OCI-M1 (cell line): ENCODE results near the gene SOCS4.
"Not testable (repeated sequence)": the region's sequence is repeated elsewhere in the genome, so short reads cannot be mapped to it uniquely, and the experiment has no call there.

ENCODE experiments used
- DNase-seq: peaks from one replicate; lab custom pipeline; 2025; lab: John Stamatoyannopoulos, UW

Gene SOCS4, protein sequence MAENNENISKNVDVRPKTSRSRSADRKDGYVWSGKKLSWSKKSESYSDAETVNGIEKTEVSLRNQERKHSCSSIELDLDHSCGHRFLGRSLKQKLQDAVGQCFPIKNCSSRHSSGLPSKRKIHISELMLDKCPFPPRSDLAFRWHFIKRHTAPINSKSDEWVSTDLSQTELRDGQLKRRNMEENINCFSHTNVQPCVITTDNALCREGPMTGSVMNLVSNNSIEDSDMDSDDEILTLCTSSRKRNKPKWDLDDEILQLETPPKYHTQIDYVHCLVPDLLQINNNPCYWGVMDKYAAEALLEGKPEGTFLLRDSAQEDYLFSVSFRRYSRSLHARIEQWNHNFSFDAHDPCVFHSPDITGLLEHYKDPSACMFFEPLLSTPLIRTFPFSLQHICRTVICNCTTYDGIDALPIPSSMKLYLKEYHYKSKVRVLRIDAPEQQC

DNA sequence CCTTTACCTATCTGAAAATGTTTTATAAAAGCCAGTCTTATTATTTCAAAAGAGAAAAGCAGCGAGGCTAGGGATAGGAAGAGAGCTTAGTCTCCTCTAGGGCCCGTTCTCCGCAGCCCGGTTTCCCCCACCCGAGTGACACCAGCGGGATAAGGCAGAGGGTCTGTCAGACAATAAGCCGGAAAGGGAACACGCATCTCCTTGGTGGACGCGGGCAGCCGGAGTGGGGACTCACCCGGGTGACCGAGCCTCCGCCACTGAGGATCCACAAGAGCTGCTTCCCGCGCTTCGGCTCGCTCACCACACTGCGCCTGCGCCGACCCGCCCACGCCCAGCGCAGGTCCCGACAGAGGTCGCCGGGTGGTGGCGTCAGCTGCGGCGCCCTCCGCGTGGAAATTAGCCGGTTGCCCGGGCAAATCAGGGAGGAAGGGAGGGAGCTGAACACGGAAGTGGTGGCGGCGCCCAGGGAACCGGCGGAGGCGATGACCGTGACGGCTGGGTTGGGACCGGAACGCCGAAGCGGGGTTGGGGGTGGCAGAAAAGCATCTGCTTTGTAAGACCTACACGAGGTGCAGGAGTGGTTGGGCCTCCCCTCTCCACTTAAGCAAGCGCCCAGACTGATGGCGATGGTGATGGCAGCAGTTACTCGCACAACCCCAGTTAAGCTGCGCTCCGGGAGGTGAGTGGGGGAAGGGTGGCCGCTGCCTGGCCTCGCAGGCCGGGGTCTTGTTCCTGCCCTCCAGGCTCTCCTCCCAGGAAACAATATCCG lies at the start of gene SOCS4, which contains the start of gene WDHD1:
Gene SOCS4 (plus strand): TSS at position 444 of the 769 bp plus-strand sequence. CDS start 15,806 bp downstream, outside the sequence.
Gene WDHD1 (minus strand): TSS at position 307 of the 769 bp plus-strand sequence. CDS start 312 bp downstream, outside the sequence.
- DNase-seq = peak; percentile 93

DNA sequence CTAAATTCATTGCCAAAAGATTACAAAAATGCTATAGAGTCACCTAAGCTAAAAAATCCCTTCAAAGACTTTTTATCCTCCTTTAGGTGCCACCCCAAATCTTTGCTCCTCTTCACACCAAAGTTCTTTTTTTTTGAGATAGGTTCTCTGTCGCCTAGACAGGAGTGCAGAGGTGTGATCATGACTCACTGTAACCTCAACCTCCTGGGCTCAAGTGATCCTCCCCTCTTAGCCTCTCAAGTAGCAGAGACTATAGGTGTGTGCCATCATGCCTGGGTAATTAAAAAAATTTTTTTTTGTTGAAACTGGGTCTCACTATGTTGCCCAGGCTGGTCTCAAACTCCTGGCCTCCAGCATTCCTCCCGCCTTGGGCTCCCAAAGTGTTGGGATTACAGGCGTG lies 48.0 kb upstream of the SOCS4 start:
- DNase-seq = no peak

DNA sequence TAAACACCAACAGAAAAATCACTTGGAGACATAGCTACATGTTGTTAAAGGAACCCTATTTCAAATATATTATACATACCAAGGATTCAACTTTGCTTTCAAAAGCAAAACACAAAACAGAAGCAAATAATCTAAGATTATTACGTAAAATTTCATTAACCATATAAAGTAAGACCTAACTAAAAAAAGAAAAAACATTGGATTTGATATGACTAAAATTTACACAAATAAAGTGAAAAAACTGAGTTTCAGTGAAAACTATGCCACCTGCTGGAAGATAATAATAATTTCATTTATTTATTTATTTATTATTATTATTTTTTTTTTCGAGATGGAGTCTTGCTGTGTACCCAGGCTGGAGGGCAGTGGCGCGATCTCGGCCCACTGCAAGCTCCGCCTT lies 45.3 kb upstream of the SOCS4 start:
- no peak for DNase-seq

DNA sequence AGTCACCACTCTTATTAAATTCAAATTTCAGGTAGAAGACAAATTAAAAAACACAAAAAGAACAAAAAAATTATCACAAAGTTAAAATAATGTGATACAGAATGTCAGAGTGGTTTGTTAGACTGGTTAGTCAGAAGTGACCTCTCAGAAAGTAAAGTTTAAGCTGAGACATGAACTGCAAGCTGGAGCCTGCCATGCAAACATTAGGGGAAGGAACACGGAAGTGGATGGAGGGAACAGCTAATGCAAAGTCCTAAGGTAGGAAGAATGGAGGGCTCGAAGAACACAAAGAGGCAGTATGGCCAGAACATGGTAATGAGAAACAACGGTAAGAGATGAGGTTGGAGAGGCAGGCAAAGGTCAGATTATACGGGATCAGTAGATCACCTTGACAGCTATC lies 41.9 kb upstream of the SOCS4 start:
- DNase-seq = no peak

DNA sequence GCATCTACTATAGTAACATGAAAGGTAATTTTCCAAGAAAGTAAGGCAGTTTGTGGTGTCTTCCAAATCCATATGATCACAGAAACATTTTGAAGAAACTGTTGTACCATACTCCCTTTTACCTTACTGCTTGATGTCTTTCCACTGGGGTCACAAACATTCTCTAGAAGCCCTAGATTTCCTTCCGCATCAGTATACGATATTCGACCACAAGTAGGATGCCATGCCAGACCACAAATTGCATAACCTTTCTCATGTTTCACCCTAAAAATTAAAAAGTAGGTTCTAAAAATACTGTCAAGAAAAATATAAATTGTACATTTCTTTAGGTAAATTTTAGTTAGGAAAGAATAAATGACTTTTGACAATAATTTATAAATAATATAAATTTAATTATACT lies 26.7 kb upstream of the SOCS4 start:
- peak; percentile 7 for DNase-seq

DNA sequence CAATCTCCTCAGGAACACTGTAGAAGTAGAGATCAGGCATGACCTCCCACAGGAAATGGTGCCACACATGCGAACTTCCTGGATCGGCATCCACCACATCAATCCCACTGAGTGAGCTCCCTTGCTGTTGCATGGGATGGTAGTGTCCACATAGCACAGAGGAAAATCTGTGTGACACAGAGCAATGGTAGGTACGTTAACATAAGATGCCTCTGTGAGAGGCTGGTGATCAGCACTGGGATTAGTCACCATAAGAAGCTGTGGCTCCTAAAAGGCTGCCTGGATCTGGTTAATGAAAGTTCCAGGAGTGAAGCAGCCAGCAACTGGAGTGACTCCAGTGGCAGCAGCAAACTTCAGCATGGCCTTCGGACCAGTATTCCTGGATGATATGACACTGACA lies 22.0 kb upstream of the SOCS4 start:
- DNase-seq = no peak

DNA sequence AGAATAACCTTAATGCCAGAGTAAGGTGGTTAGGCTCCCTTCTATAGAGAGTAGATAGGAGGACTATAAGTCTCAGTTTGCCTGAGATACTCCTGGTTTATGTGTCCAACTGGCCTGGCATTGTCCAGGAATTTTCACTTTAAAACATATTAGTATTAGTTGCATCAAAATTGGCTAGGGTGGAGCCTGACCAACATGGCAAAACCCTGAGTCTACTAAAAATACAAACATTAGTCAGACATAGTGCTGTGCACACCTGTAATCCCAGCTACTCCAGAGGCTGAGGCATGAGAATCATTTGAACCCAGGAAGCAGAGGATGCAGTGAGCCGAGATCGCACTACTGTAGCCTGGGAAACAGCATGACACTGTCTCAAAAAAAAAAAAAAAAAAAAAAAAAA lies 12.0 kb upstream of the SOCS4 start:
- DNase-seq = no peak

DNA sequence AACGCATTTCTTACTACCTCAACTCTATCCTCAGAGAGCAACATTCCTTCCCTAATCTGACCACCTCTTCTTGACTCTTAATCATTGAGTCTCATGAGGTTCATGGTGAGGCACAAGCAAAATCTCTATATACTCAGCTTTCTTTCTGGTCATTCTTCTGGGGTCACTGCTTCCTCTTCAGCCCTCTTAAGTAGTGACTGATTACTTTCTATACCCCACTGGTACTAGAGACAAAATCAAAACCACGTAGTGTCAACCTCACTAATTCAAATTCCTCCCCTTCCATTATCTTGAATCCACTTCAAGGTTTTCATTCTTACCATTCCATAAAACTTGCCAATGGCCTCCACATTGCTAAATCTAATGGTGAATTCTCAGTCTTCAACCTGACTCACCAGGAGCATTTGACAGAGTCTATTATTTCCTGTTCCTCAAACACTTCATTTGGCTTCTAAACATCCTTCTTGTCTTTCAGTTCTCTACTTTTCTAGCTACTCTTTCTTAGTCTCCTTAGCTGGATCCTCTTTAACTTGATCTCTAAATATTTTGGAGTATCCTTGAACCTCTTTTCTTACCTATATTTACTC lies 7.0 kb upstream of the SOCS4 start:
- DNase-seq = no peak

DNA sequence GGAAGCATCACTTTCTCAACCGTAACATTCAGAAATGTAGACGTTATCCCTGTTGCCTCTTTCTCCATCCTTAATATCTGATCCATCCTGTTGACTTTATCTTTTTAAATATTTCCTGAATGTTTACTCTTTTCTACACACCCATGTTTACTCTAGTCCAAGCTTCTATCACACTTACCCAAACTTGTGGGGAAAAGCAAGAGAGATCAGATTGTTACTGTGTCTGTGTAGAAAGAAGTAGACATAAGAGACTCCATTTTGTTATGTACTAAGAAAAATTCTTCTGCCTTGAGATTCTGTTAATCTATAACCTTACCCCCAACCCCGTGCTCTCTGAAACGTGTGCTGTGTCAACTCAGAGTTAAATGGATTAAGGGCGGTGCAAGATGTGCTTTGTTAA lies 2.7 kb upstream of the SOCS4 start:
- DNase-seq = not testable (repeated sequence)

DNA sequence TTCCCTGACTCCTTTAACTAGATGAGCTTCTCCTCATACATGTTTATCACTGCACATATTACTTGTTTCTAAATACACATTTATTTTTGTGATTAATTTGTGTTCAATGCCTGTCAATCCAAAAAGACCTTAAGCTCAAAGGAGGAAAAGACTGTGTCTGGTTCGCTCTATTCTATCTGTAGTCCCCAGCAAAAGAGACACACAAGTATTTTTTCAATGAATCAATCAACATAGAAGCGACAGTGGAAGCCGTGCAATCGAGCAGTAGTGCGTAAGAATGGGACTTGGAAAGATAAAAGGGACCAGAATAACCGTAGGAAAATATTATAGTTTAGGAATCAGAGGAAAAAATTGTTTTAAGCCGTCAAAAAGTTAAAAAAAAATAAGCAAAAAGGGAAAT lies 1.1 kb upstream of the SOCS4 start:
- no peak for DNase-seq

DNA sequence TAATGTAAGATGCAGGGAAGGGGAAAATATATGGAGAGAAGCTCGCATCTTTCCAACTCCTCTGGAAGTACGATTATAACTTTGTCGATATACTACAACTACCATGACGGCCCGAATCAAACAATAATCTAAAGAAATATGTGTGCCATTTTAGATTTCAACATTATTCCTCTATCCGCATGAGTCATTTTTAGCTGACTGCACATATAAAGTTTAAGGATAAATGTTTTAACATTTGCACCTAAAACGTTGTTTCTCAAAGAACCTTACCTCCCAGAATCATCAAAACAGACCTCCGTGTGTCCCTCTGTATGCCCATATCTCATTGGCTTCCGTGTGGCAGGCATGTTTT lies 619 bp upstream of the SOCS4 start:
- DNase-seq = no peak

DNA sequence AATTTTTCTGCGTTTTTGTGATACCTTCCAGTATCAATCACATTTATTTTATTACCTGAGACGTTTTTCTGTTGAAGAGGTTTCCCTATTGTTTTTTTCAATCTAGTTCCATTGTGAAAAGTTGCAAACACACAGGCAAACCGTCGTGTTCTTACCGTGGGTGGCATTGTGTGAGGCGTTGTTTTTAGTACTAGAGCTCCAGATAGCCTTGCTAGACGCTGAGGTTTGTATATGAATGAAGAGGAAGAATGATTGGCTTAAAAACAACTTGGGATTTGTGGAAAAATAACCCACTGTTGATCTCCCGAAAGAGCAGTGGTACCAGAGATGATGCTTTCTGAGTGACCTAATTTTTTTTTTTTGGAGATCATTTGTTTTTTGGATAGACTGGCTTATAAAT lies 1.0 kb downstream of the SOCS4 start:
- peak; percentile 7 for DNase-seq

DNA sequence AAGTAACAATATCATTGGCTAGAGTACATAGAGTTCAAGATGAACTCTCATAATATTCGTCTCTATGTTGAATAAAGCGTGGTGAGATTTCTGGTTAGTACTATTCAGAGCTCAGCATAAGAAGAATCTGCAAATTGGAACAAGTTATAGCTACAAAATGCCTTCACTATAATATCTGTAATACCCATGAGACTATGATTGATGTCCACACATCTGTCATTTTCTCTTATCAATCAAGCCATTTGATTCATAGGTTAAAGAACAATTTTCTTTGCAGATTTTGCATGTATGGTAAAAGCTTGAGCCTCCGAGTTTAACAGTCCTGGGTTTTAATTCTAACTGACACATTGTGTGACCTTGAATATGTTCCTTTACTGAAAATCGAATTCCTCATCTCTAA lies 1.4 kb downstream of the SOCS4 start:
- no peak for DNase-seq

DNA sequence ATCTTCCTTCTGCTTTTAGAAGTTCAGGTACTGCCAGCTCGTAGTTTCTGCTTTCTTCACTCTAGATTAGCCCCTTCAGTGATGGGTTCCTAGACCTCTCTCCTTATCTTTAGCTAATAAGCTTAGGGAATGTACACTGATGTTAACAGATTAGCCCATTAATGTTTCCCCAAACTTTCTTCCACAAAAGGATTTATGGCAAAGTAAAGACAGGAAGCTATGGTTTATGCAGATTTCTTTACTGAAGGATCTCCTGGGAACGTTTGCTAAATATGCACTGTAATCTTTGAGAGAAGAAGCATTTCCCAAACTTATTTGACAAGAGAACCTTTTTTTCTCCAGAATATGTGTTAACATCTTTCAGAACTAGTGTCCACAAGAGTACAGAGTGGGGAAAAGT lies 4.2 kb downstream of the SOCS4 start:
- DNase-seq = peak; percentile 7

DNA sequence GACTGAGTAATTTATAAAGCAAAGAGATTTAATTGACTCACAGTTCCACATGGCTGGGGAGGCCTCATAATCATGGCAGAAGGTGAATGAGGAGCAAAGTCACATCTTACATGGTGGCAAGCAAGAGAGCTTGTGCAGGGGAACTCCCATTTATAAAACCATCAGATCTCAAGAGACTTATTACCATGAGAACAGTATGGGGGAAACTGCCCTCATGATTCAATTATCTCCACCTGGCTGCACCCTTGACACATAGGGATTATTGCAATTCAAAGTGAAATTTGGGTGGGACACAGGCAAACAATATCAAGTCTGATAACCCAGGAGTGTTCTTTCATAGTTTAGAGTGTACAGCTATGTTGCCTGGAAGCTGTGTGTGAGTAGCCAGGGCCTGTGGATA lies 11.0 kb downstream of the SOCS4 start:
- not testable (repeated sequence) for DNase-seq

DNA sequence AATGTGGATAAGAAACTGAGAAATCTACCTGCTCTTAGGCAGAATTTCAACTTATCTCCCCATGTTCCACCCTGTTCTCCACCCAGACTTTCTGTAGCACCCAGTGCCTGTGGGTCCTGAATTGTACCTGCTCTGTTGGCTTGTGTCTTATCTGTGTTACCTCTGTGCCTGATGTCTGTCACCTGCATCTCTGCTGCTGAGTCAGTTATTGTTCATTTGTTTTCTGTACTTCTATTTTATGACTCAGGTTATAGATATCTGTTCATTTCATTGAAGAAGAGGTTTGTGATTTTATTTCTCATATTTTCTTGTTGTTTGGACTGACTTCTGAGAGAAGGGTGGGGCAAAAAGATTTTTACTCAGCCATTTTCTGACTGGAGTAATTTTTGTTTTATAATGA lies 11.7 kb downstream of the SOCS4 start:
- DNase-seq = no peak

DNA sequence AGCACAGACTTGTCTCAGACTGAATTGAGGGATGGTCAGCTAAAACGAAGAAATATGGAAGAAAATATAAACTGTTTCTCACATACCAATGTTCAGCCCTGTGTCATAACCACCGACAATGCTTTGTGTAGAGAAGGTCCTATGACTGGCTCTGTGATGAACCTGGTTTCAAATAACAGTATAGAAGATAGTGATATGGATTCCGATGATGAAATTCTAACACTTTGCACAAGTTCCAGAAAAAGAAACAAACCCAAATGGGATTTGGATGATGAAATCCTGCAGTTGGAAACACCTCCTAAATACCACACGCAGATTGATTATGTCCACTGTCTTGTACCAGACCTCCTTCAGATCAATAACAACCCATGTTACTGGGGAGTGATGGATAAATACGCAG lies 16.5 kb downstream of the SOCS4 start:
- DNase-seq = no peak

DNA sequence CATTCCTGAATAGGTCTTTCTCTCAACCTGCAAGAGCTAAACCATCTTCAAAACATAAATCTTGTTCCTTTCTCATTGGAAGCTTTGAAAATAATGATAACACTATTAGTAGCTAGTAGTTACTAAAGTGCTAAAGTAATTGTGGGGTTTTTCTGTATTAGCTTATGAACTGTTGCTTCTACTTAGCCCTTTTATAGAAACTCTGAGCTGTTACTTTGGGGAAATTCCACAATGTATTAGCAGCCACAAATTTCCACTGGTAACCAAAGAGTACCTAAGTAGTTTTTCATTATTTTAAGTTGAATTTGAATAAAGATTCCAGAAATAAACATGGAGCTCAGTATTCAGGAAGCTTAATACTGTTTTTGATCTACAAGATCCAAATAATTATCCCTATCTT lies 18.1 kb downstream of the SOCS4 start:
- no peak for DNase-seq

DNA sequence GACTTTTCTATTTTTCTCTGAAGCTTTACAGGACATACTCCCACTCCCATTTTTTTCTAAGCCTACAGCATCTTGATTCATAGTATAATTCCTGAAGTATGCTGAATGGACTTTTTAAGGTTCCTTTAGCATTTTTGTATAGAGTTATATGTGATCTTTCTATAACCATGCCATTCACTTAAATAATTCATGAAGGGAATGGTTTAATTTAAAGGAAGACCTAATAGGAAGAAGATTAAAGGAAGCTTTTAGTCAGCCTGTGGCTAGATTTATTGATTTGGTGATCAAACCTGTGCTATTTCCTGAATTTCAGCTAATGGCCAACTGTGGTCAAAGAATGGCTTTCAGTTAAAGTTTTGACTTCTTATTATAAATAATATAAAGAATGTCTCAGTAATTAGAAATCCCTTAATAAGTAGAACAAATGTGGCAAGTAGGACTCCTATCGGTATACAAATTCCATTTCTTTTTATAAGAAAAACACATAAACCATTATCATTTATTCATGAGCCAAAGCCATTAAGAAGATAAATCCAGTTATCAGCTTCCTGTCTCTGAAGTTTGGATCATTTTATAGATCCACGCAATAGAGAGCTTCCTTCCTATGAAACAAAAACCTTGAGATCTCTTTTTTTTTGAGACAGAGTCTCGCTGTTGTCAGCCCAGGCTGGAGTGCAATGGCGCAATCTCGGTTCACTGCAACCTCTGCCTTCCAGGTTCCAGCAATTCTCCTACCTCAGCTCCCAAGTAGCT lies 20.4 kb downstream of the SOCS4 start:
- no peak for DNase-seq

DNA sequence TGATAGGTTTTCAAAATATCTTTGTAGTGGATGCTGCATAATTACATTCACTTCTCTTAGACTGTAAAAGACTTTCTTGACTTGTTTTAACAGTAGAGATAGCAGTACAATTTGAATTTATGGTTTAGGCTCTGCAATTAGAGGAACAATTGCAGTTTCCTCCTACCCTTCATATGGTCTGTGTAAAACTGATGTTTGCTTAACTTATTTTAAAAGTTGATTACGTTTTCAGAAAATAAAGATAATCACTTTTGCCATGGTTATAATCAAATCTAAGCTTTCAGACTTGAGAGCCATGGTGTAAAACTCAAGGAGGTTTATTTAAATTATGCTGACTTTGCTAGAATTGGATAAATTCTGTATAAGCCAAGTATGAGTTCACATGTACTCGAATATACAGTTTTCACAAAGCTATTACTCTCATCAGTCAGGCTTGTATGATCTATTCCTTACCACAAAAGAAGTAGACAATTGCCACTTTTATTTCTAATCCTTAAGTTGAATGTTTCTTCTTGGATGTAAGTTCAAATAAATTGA lies 21.9 kb downstream of the SOCS4 start:
- DNase-seq = no peak

DNA sequence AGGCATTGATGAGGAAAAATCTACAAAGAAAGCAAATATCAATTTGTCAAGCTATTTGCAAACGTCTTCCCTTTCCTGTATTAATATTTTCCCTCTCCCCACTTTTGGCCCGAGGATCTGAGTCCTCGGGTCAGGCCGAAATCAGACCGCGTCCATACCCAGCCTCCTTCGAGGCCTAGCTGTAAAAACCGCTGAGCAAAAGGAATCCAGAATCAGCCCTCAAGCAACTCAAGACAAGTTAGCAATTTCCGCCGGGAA lies 24.1 kb downstream of the SOCS4 start:
- no peak for DNase-seq
